SKM-1 (cell line): ENCODE measurements around the gene LRRC8A.

ENCODE experiments used
- DNase-seq: peaks from one replicate; lab custom pipeline; 2025; ENCODE audit not compliant: unreplicated experiment; lab: John Stamatoyannopoulos, UW

The LRRC8A gene

GRCh38 chr9:128901379-128901778 lies 19.4 kb downstream of the LRRC8A start:
- no peak for DNase-seq

- DNase-seq: no peak
Observed at GRCh38 chr9:128901822-128902221, 19.9 kb downstream of the LRRC8A start.

- no peak for DNase-seq
Observed at GRCh38 chr9:128902351-128903078, 20.6 kb downstream of the LRRC8A start.

GRCh38 chr9:128903079-128903461 lies 21.1 kb downstream of the LRRC8A start:
- DNase-seq: no peak

- DNase-seq: no peak
Observed at GRCh38 chr9:128903871-128904620, 22.1 kb downstream of the LRRC8A start.

- DNase-seq: no peak
Observed at GRCh38 chr9:128905964-128906363, 24.0 kb downstream of the LRRC8A start.

- no peak for DNase-seq
Observed at GRCh38 chr9:128906741-128907140, 24.8 kb downstream of the LRRC8A start.

- DNase-seq: no peak
Observed at GRCh38 chr9:128908372-128908771, 26.4 kb downstream of the LRRC8A start.

- DNase-seq: no peak
Observed at GRCh38 chr9:128909859-128910258, 27.9 kb downstream of the LRRC8A start.

GRCh38 chr9:128910906-128911305 lies 29.0 kb downstream of the LRRC8A start:
- DNase-seq: no peak

- no peak for DNase-seq
Observed at GRCh38 chr9:128911529-128912035, 29.6 kb downstream of the LRRC8A start.

- DNase-seq: no peak
Observed at GRCh38 chr9:128912270-128912853, 30.4 kb downstream of the LRRC8A start.

- no peak for DNase-seq
Observed at GRCh38 chr9:128913048-128913900, 31.3 kb downstream of the LRRC8A start.

- DNase-seq: no peak
Observed at GRCh38 chr9:128913995-128914772, 32.3 kb downstream of the LRRC8A start.

GRCh38 chr9:128916204-128916603 lies 34.3 kb downstream of the LRRC8A start:
- no peak for DNase-seq

GRCh38 chr9:128916745-128917144 lies 34.8 kb downstream of the LRRC8A start:
- DNase-seq: no peak

GRCh38 chr9:128917151-128917849 lies 35.4 kb downstream of the LRRC8A start:
- DNase-seq: no peak

GRCh38 chr9:128918921-128919320 lies 37.0 kb downstream of the LRRC8A start:
- no peak for DNase-seq

- DNase-seq: no peak
Observed at GRCh38 chr9:128919402-128920089, 37.6 kb downstream of the LRRC8A start.
